SW480 (cell line): ENCODE results near the gene MSTO1.
"Not testable (repeated sequence)": the region's sequence is repeated elsewhere in the genome, so short reads cannot be mapped to it uniquely, and the experiment has no call there.

Experiments used
- DNase-seq: peaks from one replicate; pipeline ENCODE4 v3.0.0-alpha.2; 2016; ENCODE audit warnings: low spot score

MSTO1 gene

DNA sequence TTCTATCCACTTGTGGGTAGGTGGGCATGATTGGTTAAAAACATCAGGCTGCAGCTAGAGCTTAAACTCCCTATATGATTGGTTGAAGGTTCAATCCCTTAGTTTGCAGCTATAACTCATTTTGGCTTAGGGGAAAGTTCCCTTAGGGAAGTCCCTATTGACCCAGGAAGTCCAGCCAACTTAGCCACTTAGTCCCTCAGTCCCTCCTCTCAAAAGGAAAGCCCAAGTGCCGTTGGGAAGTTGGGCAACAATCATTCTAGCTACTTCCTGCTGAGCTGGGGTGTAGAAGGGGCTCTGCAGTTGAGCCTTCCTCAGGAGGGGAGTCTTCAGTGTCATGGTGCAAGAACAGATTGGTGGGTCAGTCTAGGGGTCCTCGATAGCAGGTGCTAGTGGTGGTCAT lies 12.2 kb downstream of the MSTO1 start:
- DNase-seq = no peak

DNA sequence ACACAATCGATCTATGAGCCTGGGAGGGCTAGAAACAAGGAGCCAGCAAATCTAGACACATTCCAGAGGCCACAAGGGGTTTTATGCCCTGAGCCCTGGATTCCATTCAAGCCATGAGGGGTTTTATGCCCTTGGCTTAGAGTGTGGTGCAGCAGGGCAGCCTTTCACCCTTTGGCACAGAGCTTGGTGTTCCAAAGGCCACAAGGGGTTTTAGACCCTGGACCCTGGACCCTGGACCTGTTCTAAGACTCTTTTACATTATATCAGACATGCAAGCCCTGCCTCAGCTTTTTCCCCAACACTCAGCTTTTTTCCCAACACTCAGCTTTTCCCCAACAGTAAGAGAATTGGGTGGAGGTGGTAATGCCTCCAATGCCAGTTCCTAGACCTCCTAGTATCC lies 13.3 kb downstream of the MSTO1 start:
- no peak for DNase-seq

DNA sequence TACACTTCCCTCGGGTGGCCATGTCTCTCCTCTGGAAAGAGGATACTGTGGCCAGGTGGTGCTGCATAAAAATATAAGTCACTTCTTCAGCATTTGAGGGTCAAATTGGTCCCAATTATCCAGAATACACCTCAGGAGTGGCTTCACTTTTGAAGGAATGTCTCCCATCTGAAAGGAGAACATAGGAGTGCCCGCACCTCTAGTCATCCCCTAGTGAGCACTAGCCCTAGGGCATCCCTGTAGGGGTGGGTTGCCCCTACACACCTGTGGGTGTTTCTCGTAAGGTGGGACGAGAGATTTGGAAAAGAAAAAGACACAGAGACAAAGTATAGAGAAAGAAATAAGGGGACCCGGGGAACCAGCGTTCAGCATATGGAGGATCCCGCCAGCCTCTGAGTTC lies 16.4 kb downstream of the MSTO1 start:
- DNase-seq = not testable (repeated sequence)

DNA sequence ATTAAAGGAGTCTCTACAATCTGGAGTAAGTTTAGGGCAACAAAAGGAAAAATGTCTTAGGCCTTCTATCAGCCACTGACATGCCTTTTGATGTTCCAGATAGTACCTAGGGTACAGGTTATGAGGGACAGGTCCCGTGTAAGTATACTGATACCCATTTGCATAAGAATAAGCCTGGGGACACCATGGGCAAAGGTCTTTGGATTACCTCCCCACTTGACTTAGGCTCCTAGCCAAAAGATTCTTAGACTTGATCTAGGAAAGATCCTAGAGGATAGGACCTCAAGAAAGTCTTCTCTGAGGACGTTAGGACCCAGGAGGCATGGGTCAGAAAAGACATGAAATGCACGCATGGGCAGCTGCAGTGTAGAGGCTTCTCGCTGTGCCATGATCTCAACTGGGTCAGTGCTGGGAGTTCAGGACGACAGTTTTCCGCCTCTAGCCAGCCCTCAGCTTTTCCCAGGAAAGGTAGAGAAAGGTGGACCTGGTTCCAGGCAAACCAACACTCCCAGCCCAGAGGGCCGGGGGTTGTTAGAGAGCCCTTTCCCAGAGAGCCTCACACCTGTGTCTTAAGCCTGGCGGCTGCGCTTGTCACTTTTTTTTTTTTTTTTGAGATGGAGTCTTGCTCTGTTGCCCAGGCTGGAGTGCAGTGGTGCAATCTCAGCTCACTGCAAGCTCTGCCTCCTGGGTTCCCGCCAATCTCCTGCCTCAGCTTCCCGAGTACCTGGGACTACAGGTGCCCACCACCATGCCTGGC lies 26.6 kb downstream of the MSTO1 start:
- no peak for DNase-seq

DNA sequence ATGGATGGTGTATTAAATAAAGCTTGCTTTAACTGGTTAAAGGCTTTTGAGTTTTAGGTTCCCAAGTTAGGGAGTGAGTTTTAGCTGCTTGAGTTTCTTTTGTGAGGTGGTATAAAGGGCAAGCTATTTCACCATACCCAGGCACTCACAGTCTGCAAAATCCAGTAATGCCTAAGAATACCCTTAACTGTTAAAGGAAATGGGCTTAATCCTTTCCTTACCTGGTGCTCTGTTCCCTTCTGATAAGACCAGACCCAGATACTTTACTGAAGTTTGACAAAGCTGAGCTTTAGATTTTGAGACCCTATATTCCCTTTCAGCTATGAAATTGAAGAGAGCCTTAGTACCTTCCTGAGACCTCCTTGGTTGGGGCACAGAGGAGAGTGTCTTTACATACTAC lies 30.3 kb downstream of the MSTO1 start:
- DNase-seq = no peak

DNA sequence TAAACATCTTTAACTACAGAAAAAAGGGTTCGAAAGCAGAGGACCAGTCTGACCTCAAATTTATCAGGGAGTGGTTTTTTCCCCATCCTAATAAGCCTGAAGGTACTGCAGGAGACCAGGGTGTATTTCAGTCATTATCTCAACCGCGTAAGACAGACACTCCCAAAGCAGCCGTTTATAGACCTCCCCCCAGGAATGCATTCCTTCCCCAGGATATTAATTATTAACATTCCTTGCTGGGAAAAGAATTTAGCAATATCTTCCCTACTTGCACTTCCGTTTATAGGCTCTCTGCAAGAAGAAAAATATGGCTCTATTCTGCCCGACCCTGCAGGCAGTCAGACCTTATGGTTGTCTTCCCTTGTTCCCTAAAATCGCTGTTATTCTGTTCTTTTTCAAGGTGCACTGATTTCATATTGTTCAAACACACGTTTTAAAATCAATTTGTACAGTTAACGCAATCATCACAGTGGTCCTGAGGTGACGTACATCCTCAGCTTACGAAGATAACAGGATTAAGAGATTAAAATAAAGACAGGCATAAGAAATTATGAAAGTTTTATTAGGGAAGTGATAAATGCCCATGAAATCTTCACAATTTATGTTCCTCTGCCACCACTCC lies 32.7 kb downstream of the MSTO1 start:
- DNase-seq = not testable (repeated sequence)

DNA sequence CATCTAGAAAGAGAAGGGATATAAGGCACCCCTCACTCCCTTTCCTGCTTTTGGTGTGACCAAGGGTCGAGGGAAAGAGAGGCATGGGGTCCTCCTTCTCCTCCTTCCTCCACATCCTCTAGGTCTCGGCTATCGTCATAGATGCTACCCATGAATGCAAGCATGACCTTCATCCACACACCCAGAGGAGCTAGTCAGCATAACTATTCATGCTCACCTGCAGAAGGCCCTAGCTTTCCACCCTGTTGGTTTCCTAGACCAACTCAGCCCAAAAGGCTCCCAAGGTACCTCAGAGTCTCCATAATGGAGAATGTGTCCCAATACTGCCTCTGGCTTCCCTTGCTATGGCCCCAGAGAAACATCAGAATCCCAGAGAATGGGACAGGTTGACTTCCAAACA lies 33.2 kb downstream of the MSTO1 start:
- no peak for DNase-seq

DNA sequence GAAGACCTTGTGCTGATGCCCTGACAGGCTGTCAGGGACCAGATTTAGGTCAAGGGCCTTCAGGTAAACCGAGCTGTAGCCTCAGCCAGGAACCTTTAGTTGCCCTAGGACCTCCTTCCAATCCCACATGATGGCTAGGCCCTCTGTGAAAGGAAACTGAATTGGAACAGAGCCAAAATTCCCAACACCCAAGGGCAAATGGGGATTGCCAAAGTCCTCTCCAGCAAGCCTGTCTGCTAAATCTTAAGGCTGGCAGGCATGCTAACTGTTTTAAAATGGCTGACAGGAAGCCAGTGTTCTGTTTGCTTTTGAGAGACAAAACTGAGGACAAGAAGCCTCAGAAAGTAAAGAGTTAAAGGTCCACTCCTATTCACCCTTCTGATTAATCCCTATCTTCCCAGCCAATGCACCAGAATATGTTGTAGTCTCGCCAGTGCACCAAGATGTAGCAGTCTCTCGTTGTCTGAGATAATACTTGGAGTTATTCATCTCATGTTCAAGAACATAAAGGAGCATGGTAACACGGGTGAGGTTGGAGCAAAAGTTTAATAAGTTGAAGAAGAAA lies 35.1 kb downstream of the MSTO1 start:
- no peak for DNase-seq

DNA sequence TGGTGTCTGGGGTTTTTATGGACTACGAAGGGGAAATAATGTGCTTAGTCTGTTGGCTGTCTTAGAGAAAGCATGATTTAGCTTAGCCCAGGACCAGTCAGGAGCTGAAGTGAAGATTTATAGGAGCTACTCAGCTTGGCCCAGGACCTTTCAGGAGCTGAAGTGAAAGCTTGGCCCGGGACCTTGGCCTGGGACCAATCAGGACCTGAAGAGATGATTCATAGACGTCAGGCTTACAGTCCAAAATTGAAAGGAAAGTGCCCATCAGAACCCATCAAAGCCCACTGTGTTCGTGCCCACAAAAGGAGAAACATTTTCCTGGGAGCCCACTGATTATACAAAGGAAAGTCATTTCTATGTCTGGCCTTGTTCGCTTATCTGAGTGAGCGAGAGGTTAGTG lies 35.6 kb downstream of the MSTO1 start:
- no peak for DNase-seq

DNA sequence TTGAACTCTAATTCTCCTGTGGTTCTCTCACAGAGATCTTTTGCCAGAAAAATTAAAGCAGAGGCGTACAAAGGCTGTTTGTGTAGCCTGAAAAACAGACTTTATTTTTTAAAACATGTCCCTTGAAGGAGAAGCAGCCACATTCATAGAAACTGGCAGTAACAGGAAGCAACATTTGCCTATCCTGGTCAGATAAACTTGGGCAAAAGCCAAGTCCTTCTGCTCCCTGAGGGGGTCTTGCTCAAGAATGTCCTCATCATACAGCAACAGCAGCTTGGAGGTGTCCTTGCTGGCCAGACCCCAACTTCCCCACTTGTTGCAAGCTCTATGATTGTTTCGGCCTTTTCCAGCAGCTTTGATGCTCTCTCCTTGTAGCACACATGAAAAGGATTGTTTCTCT lies 36.3 kb downstream of the MSTO1 start:
- no peak for DNase-seq

DNA sequence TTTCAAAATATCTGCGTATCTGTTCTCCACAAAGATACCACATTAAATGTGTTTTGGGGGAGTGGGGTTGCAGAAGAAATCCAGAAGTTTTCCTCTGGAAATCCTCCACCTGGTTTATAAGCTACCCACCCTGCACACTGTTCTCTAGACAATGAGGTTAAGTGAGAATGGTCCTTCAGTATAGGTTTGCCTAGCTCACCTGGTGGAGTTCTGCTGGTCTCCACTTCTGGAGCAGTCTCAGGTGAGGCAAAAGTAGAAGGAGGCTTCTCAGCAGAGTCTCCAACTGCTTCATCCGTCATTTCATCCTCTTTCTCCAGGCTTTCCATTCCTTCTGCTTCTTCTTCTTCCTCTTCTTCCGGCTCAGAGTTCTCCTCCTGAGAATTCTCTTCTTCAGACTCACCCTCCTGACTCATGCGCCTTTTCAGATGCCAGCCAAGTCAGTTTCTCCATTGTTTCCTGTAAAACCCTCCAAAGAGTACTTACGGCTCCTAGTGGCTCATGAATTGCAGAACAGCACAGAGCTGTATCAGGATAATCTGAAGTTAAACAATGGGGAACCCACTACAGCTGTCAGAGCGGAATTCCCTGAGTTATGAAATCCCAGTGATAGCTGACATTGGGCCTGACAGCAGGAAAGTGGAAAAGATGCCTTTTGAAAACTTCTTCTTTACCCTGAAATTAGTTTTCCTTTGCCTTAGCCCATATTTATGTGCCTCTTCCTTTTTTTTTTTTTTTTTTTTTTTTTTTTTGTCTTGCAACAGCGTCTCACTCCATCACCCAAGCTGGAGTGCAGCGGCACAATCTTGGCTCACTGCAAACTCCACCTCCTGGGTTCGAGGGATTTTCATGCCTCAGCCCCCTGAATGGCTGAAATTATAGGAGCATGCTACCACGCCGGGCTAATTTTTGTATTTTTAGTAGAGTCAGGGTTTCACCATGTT lies 38.5 kb downstream of the MSTO1 start:
- peak; percentile 46 for DNase-seq

DNA sequence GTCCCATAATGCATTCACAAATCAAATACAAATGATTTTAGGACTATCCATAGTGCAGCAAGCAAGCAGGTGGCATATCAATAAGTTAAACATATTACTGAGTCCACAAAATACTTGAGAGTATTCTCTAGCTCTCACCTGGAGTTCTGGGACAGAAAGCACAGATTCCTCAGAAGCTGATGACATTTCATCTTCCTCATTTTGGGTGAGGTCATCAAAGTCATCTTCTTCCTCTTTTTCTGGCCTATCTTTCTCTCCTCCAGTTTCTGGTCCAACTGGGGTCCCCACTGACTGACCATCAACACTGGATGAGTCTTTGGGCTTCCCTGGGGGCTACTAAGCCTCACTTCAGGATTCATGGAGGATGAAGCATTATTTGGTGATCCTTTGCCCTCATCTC lies 39.7 kb downstream of the MSTO1 start:
- DNase-seq = no peak

DNA sequence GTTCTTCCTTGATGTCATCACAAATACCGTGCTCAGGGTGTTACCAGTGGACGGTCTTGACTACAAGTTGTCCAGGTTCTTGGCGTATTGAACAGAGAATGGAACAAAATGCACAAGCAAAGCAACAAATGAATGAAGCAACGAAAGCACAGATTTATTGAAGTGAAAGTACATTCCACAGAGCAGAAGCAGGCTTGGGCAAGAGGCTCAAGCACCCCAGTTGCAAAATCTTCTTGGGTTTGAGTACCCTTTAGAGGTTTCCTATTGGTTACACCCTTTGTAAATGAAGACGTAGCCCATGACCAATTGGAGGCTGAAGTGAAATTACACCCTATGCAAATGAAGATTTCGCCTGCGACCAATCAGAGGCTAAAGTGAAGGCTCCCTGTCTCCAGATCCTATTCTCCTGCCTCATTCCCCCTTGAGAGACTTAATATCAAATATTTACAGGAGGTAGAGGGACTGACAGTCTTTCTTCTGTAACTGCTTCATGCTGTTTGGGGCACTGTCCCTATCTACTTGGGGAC lies 40.3 kb downstream of the MSTO1 start:
- no peak for DNase-seq

DNA sequence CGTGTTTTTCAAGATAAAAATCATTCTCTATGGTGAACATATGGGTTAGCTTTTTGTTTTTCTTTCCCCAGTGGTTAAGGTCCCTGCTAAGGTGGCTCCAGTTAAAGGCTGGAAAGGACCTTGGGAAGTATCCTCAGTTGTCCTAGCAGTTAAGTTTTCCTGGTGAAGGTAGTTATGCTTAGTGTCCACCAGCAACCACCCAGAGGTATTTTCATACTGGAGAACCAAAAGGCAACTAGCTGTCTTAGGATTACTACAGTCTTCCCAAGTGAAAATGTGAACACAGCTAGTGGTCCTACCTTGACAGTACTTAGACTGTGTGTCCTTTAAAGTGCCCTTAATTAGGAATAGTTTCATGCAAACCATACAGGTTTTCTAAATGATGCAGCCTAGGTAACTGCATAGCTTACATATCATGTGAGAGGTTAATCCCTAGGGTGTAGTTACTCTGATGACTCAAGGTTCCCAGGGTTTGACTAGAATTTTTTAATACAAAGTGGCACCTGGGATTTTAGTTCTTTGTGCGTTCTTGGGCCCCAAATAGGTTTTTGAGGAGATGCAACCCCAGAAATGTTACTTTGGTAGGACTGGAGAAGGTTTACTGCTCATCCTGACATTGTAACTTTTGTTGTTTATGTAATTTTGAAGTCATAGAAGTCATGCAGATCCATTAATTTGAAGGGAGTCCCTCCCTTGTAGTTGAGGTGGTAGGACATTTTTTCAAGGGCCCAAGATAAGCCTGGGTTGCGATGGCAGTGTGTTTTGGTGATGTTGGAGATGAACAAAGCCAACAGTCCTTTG lies 42.0 kb downstream of the MSTO1 start:
- DNase-seq = no peak

DNA sequence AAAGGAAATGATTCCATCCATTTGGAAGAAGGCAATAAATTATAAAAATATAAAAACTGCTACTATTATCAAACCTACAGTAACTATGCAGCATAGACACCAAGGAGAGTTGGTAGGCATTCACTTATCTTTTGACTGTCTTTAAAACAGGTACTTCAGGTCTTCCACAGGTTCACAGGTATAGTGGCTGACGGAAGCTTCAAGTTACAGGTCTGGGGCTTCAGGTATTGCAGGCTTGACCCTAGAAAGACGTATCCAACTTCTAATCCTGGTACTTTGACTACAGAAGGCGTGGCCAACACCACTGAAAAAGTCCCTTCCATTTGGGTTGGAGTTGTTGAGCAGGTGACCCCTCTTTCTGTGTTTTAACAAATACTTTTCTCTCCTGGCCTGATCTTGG lies 42.9 kb downstream of the MSTO1 start:
- no peak for DNase-seq

DNA sequence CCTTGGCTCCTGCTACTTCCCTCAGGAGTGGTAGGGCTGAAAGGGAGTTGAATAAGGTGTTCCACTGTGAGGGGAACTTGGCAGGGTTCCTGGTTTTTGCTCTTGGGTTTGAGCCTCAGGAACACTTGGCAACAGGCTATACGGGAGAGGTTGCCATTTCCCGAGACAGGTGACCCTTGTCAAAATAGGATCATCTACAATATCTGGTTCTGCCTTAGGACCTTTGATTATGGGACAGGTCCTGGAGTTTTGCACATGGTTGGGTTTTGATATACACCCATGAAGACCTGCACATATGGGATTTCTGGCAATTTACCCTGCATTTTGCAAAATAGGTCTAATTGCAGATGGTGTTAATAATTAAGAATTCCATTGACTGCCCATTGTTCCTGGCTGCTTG lies 47.4 kb downstream of the MSTO1 start:
- DNase-seq = no peak

DNA sequence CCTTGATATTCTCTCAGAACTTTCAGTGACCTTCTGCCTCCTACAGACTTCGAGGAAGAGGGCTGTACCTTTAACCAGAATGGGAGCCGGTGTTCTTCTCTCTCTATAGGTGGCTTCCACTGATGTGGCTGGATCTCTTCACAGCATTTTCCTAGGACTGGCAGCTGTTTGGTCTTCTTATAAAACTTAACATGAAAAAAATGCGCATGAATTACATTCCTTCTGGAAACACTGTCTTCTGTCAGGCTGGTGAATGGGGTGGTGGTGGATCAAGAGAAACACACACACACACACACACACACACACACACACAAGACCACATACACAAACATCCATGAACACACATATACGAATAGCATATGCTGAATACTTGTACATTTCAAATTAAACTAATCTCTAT lies 51.2 kb downstream of the MSTO1 start:
- DNase-seq = not testable (repeated sequence)
